ENCODE measurements around the gene LRRC8D.

The LRRC8D gene

DNA sequence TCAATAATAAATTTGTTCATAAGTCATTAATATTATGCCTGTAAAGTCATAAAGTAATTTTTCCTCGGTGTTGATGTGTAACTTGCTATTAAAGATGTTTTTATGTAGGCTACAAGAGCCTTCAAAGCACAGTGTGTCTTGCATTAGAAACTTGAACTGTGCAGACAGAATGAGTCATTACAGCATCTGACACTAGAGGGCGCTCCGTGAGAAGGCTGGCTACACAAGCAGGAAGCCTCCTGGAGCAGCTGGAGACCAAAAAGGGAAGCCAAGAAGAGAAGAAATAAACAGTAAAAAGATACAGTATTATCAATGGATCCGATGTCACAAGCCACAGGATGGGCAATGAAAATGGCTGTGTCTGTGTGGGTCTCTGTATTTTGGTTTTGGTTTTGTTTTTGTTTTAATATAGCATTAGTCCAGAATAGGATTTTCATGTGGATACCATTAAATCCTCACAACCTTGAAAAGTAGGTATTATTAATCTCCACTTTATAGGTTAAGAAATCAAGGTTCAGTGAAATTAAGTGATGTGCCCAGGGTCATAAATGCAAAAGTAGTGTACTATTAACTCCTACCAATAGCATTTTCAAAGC, 16.1 kb upstream of the LRRC8D start:
- TF ChIP-seq SNAI2 (CRISPR knock-in tag; IDR thresholded peaks at IDR 0.05) (no peak), ZFP30 (CRISPR knock-in tag; IDR thresholded peaks at IDR 0.05) (peak; percentile 40; the same call in 1 of the 2 replicates)
- ATAC-seq = peak; percentile 94

- TF ChIP-seq ZNF565 (CRISPR knock-in tag; conservative IDR thresholded peaks at IDR 0.05; ENCODE audit: low read depth) (no peak), OSR1 (CRISPR knock-in tag; IDR thresholded peaks at IDR 0.05) (no peak), ZNF70 (CRISPR knock-in tag; IDR thresholded peaks at IDR 0.05) (no peak), PPARA (CRISPR knock-in tag; IDR thresholded peaks at IDR 0.05; ENCODE audit: borderline replicate concordance) (no peak), TOX (CRISPR knock-in tag; IDR thresholded peaks at IDR 0.05; ENCODE audit: borderline replicate concordance) (no peak), ZFP3 (CRISPR knock-in tag; IDR thresholded peaks at IDR 0.05) (no peak), ISL1 (CRISPR knock-in tag; IDR thresholded peaks at IDR 0.05) (no peak), SNAI2 (CRISPR knock-in tag; IDR thresholded peaks at IDR 0.05) (no peak), BACH2 (CRISPR knock-in tag; IDR thresholded peaks at IDR 0.05; ENCODE audit: borderline replicate concordance) (no peak), CSDC2 (CRISPR knock-in tag; IDR thresholded peaks at IDR 0.05) (no peak), RARB (CRISPR knock-in tag; IDR thresholded peaks at IDR 0.05) (no peak), ZFP30 (CRISPR knock-in tag; IDR thresholded peaks at IDR 0.05) (no peak)
- TF ChIP-seq, protein P1, sequence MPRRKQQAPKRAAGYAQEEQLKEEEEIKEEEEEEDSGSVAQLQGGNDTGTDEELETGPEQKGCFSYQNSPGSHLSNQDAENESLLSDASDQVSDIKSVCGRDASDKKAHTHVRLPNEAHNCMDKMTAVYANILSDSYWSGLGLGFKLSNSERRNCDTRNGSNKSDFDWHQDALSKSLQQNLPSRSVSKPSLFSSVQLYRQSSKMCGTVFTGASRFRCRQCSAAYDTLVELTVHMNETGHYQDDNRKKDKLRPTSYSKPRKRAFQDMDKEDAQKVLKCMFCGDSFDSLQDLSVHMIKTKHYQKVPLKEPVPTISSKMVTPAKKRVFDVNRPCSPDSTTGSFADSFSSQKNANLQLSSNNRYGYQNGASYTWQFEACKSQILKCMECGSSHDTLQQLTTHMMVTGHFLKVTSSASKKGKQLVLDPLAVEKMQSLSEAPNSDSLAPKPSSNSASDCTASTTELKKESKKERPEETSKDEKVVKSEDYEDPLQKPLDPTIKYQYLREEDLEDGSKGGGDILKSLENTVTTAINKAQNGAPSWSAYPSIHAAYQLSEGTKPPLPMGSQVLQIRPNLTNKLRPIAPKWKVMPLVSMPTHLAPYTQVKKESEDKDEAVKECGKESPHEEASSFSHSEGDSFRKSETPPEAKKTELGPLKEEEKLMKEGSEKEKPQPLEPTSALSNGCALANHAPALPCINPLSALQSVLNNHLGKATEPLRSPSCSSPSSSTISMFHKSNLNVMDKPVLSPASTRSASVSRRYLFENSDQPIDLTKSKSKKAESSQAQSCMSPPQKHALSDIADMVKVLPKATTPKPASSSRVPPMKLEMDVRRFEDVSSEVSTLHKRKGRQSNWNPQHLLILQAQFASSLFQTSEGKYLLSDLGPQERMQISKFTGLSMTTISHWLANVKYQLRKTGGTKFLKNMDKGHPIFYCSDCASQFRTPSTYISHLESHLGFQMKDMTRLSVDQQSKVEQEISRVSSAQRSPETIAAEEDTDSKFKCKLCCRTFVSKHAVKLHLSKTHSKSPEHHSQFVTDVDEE (CRISPR knock-in tag; IDR thresholded peaks at IDR 0.05) = no peak
- TF ChIP-seq, protein P2, sequence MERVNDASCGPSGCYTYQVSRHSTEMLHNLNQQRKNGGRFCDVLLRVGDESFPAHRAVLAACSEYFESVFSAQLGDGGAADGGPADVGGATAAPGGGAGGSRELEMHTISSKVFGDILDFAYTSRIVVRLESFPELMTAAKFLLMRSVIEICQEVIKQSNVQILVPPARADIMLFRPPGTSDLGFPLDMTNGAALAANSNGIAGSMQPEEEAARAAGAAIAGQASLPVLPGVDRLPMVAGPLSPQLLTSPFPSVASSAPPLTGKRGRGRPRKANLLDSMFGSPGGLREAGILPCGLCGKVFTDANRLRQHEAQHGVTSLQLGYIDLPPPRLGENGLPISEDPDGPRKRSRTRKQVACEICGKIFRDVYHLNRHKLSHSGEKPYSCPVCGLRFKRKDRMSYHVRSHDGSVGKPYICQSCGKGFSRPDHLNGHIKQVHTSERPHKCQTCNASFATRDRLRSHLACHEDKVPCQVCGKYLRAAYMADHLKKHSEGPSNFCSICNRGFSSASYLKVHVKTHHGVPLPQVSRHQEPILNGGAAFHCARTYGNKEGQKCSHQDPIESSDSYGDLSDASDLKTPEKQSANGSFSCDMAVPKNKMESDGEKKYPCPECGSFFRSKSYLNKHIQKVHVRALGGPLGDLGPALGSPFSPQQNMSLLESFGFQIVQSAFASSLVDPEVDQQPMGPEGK (CRISPR knock-in tag; IDR thresholded peaks at IDR 0.05; ENCODE audit: borderline replicate concordance) = no peak
- TF ChIP-seq, protein P3, sequence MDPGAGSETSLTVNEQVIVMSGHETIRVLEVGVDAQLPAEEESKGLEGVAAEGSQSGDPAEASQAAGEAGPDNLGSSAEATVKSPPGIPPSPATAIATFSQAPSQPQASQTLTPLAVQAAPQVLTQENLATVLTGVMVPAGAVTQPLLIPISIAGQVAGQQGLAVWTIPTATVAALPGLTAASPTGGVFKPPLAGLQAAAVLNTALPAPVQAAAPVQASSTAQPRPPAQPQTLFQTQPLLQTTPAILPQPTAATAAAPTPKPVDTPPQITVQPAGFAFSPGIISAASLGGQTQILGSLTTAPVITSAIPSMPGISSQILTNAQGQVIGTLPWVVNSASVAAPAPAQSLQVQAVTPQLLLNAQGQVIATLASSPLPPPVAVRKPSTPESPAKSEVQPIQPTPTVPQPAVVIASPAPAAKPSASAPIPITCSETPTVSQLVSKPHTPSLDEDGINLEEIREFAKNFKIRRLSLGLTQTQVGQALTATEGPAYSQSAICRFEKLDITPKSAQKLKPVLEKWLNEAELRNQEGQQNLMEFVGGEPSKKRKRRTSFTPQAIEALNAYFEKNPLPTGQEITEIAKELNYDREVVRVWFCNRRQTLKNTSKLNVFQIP (CRISPR knock-in tag; IDR thresholded peaks at IDR 0.05; ENCODE audit: borderline replicate concordance, low read depth) = no peak
- TF ChIP-seq, protein P4, sequence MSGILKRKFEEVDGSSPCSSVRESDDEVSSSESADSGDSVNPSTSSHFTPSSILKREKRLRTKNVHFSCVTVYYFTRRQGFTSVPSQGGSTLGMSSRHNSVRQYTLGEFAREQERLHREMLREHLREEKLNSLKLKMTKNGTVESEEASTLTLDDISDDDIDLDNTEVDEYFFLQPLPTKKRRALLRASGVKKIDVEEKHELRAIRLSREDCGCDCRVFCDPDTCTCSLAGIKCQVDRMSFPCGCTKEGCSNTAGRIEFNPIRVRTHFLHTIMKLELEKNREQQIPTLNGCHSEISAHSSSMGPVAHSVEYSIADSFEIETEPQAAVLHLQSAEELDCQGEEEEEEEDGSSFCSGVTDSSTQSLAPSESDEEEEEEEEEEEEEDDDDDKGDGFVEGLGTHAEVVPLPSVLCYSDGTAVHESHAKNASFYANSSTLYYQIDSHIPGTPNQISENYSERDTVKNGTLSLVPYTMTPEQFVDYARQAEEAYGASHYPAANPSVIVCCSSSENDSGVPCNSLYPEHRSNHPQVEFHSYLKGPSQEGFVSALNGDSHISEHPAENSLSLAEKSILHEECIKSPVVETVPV (CRISPR knock-in tag; IDR thresholded peaks at IDR 0.05) = no peak
- ATAC-seq = no peak
These were observed 14.2 kb upstream of the LRRC8D start for GRCh38 chr1:89806616-89807015.

DNA sequence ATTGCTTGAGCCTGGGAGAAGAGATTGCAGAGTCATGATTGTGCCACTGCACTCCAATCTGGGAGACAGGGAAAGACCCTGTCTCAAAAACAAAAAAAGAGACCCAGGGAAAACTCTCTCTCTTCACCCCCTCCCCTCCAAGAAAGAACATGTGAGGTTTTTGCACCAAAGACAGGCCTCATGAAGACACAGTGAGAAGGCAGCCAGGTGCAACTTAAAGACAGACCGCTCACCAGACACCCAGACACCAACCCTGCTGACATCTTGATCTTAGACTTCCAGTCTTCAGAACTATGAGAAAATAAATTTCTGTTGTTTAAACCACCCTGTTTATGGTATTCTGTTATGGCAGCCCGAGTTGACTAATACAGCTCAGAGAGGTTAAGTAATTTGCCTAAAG, 13.3 kb upstream of the LRRC8D start:
- no peak for ATAC-seq
- TF ChIP-seq CREB5 (CRISPR knock-in tag; IDR thresholded peaks at IDR 0.05; ENCODE audit: low read depth) (no peak), PPARA (CRISPR knock-in tag; IDR thresholded peaks at IDR 0.05; ENCODE audit: borderline replicate concordance) (no peak), TOX (CRISPR knock-in tag; IDR thresholded peaks at IDR 0.05; ENCODE audit: borderline replicate concordance) (no peak), RARB (CRISPR knock-in tag; IDR thresholded peaks at IDR 0.05) (no peak), OSR1 (CRISPR knock-in tag; IDR thresholded peaks at IDR 0.05) (no peak), SNAI2 (CRISPR knock-in tag; IDR thresholded peaks at IDR 0.05) (no peak), ZNF565 (CRISPR knock-in tag; conservative IDR thresholded peaks at IDR 0.05; ENCODE audit: low read depth) (no peak), TCF4 (CRISPR knock-in tag; IDR thresholded peaks at IDR 0.05; ENCODE audit: borderline replicate concordance) (no peak), CSDC2 (CRISPR knock-in tag; IDR thresholded peaks at IDR 0.05) (no peak), BACH2 (CRISPR knock-in tag; IDR thresholded peaks at IDR 0.05; ENCODE audit: borderline replicate concordance) (no peak), ZFP30 (CRISPR knock-in tag; IDR thresholded peaks at IDR 0.05) (no peak), ZFP3 (CRISPR knock-in tag; IDR thresholded peaks at IDR 0.05) (no peak), ARNTL (CRISPR knock-in tag; IDR thresholded peaks at IDR 0.05; ENCODE audit: borderline replicate concordance, low read depth) (no peak), ZC3H10 (CRISPR knock-in tag; IDR thresholded peaks at IDR 0.05) (no peak), GLIS3 (CRISPR knock-in tag; IDR thresholded peaks at IDR 0.05) (no peak)
- TF ChIP-seq, protein P4 (CRISPR knock-in tag; IDR thresholded peaks at IDR 0.05) = no peak
- TF ChIP-seq, protein P2 (CRISPR knock-in tag; IDR thresholded peaks at IDR 0.05; ENCODE audit: borderline replicate concordance) = no peak
- TF ChIP-seq, protein P3 (CRISPR knock-in tag; IDR thresholded peaks at IDR 0.05; ENCODE audit: borderline replicate concordance, low read depth) = no peak

All from SK-N-SH treated with all-trans-retinoic acid at 6 μM for 48 hours (cell line).